GM12875 (cell line): ENCODE data around the gene SRGAP2C.
"Not testable (repeated sequence)": the region's sequence is repeated elsewhere in the genome, so short reads cannot be mapped to it uniquely, and the experiment has no call there.

ENCODE experiments used
- H3K4me3 ChIP-seq: one replicate; pipeline ENCODE4 v1.5.1; 2011; ENCODE audit warnings: low read depth, low read length, control low read depth

Gene SRGAP2C

DNA sequence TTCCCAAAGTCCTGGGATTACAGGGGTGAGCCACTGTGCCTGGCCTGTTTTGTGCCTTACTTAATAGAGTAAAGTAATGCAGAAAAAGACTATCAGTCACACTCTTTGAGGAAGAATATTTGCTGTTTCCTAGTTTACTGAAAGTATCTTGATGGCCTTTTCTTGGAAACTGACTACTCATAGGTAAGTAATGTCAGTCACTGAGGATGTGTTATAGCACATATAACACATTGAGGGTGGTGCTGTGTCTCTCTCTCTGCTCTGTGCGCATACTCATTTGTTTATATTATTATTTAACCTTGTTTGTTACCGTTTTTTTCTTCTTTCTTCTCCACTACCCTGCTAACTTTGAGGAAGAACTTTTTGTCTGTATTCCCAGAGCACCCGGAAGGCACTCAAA lies 93.4 kb downstream of the SRGAP2C start:
- not testable (repeated sequence) for H3K4me3 ChIP-seq

DNA sequence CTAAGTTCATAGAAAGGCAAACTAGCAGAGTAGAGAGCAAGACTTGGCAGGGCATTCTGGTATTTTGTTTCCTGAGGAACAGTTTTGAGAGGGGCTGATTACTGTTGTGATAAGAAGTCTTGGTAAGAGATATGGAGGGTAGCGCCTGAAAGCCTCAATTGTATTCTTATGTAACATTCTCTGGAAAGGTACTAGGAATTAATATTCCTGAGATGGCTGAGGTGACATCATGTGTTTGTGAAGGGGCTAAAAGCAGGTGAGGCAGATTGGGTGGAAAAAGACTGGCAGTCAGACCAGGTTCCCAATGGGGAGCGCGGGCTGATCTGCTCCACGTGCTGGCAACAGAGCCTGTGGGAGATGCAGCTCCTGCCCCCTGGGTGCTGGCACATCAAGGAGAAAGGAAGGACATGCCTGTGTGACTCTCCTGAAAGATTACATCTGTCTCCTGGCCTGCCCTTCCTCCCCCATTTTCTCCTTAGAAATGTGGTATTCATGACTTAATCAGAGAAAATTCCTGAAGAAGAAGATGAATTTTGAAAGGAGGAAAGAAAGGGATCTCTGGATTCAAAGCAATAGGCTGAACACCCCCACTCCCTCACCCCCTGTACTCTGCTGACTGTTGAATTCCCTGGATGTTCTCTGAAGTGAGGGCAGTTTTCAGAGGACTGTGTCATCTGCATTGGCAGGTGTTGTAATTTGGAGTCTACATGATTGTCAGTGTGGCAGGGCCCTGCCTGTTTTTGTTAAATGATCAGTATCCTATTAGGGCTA lies 94.2 kb downstream of the SRGAP2C start:
- H3K4me3 ChIP-seq = not testable (repeated sequence)

DNA sequence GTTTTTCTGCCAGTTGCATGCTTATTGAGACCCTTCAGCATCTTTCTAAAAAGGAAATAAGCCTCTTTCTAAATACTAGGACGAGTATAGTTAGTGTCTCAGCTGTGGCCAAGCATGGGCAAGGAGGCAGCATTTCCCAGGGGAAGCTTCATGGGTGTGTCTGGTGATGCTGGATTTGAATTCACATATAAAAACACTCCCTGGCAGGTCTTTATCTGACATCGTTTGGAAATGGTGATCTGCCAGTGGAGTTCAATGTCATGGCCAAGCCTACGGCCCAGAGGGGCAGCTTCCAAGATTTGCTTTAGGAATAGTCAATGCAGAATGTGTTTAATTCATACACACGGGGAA lies 94.7 kb downstream of the SRGAP2C start:
- H3K4me3 ChIP-seq = not testable (repeated sequence)

DNA sequence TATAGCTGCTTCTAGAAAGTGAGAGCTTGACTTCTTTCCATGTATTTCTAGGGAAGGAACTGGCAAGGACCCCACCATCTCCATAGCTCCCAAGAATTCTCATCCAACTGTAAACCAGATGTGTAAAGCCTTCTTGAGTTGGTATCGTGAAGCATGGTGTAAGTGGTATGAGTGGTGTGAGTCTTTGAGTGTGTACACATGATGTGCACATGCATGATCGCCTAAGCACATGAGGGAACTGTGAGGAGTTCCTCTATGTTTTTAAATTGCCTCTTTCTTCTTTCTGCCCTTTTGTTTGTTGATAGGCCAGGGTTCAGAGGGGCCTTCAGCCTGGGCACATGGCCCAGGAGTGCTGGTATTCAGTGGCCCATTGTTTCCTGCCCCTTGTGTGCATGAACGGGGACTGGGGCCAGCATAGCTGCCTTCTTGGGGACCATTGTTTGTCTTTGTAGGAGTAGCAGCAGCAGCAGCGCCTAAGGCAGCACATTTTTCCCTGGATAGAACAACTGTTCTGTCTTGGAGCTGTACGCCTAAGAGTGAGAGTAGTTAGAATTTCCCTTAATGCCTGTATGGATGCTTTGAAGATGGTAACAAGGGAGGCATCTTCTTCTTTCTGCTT lies 96.0 kb downstream of the SRGAP2C start:
- not testable (repeated sequence) for H3K4me3 ChIP-seq

DNA sequence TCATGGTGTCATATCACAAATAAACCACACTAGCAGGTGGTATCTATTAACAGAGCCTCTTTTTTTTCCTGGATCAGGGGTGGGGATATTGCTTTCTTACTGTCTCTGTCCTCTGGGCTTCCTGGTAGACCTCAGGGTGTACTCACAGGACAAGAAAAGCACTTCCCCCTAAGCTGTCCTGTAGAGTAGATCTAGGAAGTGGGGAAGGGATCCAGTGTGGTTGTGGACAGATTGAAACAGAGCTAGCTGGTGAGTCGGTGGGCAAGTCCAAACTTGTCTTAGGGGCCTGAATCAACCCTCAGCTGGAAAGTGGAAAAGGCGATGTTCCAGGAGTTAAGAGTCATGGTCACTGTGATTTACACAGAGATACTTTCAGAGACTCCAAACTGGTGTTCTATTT lies 96.7 kb downstream of the SRGAP2C start:
- H3K4me3 ChIP-seq = not testable (repeated sequence)

DNA sequence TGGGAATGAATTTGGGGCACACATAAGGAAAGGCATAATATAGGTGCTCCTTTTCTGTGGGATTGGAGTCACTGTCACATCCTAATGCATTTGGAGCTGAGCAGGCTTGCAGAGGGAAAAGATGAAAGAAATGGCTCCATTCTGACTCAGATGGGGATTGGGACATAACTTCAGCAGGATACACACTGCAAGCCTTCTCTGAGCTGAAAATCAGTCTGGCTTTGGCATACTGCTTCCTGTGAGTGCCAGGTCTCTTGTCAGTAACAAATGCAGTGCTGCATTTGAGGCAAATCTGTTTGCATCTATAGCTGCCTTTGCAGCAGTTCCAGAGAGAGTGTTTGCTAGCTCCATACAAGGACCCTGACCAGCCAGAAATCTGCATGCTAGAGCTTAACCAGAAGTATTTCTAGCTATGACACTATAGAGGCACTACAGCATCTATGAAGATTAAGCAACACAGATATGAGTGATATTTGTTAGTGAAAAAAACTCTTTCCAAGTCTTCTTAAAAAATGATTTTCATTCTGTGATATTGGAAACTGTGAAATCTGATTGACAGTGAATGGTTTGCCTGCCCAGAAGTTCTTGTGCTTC lies 98.9 kb downstream of the SRGAP2C start:
- H3K4me3 ChIP-seq = not testable (repeated sequence)

DNA sequence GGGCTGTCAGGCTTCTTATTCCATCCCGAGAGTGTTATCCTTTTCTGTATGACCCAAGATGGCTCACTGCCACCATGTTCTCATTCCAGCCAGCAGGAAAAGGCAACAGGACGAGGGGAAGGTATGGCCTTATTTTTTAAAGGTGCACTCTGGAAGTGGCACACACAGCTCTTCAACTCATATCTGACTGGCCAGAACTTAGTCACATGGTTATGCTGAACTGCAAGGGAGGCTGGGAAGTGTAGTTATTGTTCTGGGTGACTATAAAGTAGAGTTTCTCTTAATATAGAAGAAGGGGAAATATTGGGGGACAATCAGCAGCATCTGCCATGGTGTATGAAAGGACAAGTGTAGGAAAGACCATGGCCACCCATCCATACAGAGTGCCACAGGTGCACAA lies 107.8 kb downstream of the SRGAP2C start:
- H3K4me3 ChIP-seq = not testable (repeated sequence)

DNA sequence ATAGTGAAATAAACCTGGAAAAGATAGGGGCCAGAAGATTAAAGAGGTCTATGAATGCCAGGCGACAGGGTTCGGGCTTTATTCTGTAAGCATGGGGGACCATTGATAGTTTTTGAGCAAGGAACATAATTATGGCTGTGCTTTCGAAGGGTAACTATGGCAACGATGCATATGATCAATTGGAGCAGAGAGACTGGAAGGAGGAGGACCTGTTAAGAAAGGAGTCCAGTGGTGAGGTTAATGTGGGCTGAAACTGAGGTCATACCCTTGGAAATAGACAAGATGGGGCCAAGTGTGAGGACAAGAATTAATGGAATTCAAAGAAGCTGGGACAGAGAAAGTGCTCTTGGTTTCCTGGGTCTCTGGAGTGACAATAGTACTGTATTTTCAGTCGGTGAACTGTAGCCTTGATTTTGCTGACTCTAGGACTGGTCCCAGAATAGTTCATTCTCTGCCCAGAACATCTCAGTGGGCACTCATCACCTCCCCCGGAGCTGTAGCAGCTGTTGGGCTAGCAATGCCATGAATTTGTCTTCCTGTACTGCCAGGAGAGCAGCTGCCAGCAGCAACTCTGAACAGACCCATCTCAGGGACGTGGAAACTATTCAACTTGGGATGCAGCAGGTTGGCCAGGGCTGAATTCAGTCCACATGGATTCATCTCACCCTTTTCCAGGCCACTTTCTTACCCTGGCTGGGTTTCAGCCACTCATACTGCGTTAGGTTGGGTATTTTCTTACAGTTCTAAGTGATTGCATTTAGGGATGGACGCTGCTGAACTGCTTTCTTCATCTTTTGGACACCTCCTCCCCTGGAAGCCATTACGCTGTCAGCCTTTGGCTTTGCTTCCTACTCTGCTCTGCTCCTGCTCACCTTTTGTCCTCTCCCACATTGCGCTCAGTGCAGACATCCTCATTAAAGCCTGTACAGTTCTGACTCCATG lies 108.8 kb downstream of the SRGAP2C start:
- not testable (repeated sequence) for H3K4me3 ChIP-seq

DNA sequence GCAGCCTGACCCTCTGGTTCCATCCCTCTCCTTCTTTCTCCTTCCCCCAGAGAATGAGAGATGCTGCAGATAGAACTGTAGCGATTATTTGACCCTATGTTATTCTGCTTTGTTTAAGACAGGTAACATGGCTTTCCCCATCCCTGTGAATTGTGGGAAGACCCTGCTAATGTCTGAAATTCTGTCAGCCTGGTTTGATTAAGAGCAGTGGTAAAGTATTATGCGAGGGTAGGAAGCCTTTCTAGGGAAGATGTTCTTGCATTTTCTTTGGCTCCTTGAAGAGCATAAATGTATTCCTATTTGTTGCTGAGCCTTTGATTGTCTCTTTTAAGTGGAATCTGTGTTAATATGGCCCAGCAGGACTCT lies 109.4 kb downstream of the SRGAP2C start:
- not testable (repeated sequence) for H3K4me3 ChIP-seq

DNA sequence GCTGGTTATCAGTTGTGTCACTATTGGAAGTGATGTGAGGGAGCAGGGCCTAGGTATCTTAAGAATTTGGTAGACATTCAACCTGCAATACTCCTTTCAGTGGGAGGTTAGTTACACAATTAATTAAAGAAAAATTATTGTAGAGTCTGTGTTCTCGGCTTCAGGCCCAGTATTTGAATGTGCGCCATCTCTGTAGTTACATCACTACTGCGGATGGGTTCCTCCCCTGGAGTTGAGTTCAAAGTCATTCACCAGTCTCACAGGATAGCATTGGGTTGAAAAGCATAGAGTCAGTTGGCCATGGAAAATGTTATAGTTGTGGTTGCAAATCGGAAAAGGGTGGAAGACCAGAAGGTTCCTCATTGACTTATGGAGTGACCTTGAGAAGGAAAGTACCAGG lies 111.8 kb downstream of the SRGAP2C start:
- H3K4me3 ChIP-seq = not testable (repeated sequence)

DNA sequence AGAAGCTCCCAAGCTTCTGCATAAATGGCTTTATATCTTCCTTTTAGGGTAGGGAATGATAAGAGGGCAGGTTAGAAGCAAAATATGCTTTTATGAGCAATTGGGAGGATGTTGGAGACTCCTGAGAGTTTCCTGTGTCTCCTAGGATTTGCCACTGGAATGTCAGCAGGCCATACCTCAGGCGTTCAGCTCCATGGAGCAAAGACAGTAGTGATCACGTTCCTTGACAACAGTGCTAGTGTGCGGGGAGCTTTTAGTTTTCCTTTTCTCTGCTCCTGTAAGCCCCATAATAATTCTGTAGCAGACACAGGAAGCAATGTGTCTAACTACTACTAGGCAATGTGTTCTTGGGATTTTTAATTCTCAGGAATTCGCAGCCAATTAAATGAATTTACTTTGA lies 113.8 kb downstream of the SRGAP2C start:
- not testable (repeated sequence) for H3K4me3 ChIP-seq

DNA sequence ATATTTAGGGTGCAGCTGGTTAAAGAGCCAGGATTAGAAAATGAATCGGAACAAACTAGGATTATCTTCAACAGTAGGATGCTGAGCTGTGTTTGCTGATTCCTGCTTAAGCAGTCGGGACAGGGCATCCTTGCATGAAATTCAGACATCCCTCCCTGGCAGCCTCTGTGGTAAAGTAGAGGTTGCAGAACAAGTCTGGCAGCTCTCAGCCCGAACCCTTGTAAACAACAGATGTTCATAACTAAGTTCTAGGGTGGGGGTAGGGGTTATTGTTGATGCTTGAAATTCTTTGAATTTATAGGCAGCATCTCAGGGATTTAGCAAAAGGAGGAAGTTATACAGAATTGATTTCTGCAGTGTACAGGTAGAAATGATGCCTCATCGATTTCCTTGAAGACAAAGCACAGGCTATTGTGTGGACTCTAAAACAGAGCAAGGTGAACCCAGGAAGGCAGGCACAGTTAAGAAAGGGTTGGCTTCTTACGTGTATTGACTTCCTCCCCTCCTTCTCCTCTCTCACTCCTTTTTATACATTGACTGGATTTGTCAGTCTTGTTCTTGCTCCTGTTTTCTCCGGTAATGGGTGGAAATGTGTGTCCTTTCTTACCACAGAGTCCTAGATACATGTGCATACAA lies 114.9 kb downstream of the SRGAP2C start:
- H3K4me3 ChIP-seq = not testable (repeated sequence)

DNA sequence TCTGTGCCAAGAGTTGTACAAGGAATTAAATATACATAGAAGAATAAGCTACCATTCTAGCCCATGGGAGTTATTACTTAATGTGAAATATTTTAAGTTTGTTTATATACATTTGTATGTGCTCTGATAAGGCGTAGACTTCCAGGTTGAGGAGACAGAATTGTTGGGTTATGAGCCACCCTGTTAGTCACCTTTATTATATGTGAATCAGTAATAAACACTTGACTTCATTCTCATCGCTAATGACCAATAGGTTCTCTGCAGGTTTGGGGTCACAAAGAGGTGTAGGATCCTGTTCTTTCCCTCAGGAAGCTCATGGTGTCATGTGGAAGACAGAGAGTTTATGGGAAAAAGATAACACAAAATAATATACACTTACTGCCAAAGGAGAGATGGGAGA lies 117.1 kb downstream of the SRGAP2C start:
- not testable (repeated sequence) for H3K4me3 ChIP-seq

DNA sequence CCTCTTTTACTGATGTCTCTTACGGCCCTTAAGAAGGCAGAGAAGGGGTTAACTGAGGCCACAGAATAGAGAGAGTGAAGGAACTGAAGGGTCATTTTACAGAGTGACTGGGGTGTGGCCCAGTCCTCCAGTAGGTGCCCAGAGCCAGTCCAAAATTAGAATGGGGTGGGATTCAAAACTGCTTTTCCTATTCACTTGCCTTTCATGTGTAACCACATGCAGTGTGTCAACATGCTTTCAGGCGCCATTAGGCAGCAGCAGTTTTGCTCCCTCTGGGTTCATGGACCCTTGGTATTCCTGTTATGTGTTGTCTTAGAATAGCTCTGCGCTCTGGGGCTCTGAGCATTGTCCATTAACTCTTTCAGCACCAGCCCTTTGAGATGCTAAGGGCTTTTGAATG lies 123.0 kb downstream of the SRGAP2C start:
- not testable (repeated sequence) for H3K4me3 ChIP-seq

DNA sequence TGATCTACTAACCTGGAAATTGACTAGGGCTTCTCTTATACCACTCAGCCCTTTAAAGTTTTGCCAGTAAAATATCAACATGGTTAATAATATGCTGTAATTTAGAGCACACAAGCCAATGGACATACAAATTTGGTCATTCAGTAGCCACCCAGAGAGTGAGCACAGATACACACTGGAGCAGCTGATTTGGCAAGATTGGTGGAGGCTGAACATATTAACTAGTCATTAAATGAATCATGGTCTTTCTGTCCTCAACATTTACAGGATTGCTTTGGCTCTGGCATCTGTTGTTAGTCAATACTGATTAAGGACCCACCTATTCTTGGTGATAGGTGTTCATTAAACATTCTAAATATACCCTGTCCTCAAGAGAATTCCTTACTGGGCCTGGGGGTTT lies 130.7 kb downstream of the SRGAP2C start:
- not testable (repeated sequence) for H3K4me3 ChIP-seq

DNA sequence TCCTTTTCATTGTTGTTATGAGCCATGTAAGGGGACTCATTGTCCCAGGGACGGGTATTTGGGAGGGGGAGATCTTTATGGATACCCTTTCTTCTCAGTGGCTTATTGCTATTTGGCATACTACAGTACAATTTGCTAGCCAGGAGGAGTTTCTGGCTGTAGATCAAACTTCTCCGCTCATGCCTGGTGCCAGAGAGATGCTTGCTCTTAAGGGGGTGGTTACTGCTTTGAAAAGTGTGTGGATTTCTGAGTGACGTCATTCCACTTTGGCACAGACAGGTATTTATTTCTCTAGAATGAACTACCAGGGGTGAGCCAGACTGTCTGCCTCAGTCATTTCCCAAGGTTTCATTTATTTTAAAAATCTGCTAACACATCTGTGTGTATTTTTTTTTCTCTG lies 131.3 kb downstream of the SRGAP2C start:
- H3K4me3 ChIP-seq = not testable (repeated sequence)

DNA sequence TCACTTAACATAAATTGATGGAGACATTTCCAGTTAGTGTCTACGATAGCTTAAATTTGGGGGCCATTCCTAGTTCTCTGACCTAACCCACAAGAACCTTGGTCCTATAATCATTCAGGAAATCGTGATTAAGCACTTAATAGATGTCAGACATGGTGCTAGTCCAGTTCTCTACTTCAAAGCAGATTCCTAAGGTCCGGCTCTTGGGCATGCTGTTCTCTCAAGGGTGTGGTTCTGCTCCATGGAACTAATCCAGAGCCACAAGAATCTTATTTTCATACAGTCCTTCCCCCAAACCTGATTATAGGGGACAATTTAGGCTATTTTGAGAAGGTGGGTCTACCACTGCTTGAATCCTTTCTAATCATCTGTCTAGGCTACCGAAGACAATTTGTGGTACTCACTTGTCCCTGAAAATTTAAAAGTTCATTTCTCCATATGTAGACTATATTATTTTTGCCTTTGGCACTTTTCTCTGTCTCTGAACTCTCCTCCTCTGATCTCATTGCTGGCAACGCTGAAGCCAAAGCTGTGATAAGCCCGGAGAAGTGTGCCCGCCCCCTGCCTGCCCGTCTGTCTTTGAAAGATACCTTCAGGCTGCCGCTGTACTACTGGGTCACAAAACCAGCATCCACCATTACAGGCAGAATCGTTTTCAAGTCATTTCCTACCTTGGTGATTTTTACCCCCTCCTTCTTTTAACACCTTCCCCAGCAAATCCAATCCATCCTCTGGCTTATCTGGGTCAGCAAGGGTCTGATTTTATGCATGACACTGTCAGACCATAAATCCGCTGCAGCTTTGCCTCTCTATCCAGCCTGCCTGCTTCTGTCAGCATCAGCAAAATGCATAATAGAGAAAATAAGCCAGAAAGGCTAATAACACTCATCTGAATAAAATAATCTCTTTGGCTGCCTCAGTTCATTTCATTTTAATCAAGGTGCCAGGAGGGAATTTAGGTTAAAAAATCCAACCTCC lies 133.0 kb downstream of the SRGAP2C start:
- not testable (repeated sequence) for H3K4me3 ChIP-seq

DNA sequence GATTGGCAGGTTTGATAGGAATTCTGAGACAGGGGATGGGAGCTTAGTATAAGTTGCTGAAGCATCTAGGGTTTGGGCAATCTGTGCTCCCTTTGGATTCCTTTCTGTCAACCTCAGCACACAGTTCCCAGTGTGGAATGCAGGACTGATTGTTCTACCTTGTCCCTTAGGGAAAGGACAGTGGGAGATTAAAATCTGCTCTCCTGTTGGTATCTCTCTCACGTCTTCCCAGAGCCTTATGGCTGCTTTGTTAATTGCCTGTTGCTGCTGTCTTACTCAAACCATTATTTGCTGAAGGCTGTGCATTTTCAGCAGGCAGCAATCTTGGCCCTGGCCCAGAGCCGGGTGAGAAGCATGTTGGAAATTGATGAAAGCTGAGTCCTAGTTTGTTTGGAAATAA lies 133.9 kb downstream of the SRGAP2C start:
- H3K4me3 ChIP-seq = not testable (repeated sequence)

DNA sequence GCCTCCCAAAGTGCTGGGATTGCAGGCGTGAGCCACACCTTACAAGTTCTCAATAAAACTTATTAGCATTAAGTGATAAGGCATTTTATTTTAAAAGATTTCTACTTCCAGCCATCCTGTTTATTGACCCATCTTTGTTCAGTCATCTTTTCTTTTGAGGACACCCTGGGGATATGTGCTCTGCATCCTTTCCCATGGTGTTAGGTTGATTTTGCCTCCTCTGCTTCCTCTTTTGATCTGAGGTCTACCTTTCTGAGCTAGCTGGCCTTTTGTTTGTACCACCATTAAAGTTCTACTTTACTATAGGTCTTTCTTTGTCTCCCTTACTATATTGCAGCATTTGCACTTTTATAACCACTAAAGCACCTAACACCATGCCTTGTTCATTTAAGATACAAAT lies 136.9 kb downstream of the SRGAP2C start:
- not testable (repeated sequence) for H3K4me3 ChIP-seq
